Neural progenitor cell (in vitro differentiated cells): ENCODE data around the gene RAB36.

Experiments
- EZH2 ChIP-seq: fragments of 200-600 bp; sonication (generic); IDR thresholded peaks from 2 replicates; pipeline ENCODE4 v1.6.1; 2017; ENCODE audit warnings: antibody characterized with exemption, mild to moderate bottlenecking, moderate library complexity
- TF ChIP-seq, protein P1 (sequence below): fragments of 200-600 bp; sonication (generic); IDR thresholded peaks from 2 replicates; pipeline ENCODE4 v1.5.1; 2017; ENCODE audit warnings: antibody characterized with exemption, mild to moderate bottlenecking

- TF ChIP-seq, protein P1, sequence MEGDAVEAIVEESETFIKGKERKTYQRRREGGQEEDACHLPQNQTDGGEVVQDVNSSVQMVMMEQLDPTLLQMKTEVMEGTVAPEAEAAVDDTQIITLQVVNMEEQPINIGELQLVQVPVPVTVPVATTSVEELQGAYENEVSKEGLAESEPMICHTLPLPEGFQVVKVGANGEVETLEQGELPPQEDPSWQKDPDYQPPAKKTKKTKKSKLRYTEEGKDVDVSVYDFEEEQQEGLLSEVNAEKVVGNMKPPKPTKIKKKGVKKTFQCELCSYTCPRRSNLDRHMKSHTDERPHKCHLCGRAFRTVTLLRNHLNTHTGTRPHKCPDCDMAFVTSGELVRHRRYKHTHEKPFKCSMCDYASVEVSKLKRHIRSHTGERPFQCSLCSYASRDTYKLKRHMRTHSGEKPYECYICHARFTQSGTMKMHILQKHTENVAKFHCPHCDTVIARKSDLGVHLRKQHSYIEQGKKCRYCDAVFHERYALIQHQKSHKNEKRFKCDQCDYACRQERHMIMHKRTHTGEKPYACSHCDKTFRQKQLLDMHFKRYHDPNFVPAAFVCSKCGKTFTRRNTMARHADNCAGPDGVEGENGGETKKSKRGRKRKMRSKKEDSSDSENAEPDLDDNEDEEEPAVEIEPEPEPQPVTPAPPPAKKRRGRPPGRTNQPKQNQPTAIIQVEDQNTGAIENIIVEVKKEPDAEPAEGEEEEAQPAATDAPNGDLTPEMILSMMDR = no peak
- TF ChIP-seq EZH2 = no peak
Observed at GRCh38 chr22:23119494-23120414, 25.5 kb upstream of the RAB36 start.
